ENCODE measurements around the gene RPL4.

The RPL4 gene

GRCh38 chr15:66456211-66456610 is 48.4 kb downstream of the RPL4 start:
- Histone ChIP-seq H2BK120ac (ENCODE audit: low read depth, low read length) (no peak overlapping the region), H3K79me1 (ENCODE audit: low read depth, low read length) (no peaks in the 10 kb centered on the region), H3K4me1 (ENCODE audit: control insufficient read depth in 2 of 2, insufficient read depth in 1 of 2, low read depth in 1 of 2, low read length in 2 of 2) (no peaks in the 10 kb centered on the region), H3K4me2 (ENCODE audit: insufficient read depth, low read length, poor library complexity, severe bottlenecking) (no peak overlapping the region), H3K4ac (ENCODE audit: low read length) (no peak overlapping the region), H3K23ac (ENCODE audit: low read depth, low read length, poor library complexity) (no peak overlapping the region), H4K91ac (ENCODE audit: low read depth, low read length, poor library complexity) (no peak overlapping the region), H3K18ac (ENCODE audit: low read length) (no peak overlapping the region), H2BK12ac (ENCODE audit: low read length) (no peak overlapping the region), H3K9me3 (replicated peaks in 1 of 2; ENCODE audit: control insufficient read depth in 2 of 2, insufficient read depth in 1 of 2, low read depth in 1 of 2, low read length in 2 of 2) (no peaks in the 10 kb centered on the region), H4K8ac (ENCODE audit: low read depth, low read length) (no peak overlapping the region), H3K27me3 (ENCODE audit: control insufficient read depth in 3 of 3, insufficient read depth in 3 of 3, low read depth in 1 of 3, low read length in 3 of 3) (no peaks in the 10 kb centered on the region), H3K36me3 (replicated peaks in 1 of 2; ENCODE audit: control insufficient read depth in 2 of 2, insufficient read depth in 2 of 2, low read length in 2 of 2) (peaks cover 2 to 26% of the 10 kb centered on the region in 2 donors), H3K4me3 (ENCODE audit: low read length in 2 of 2) (no peak overlapping the region), H3K9ac (ENCODE audit: low read depth, low read length, poor library complexity) (no peak overlapping the region), H2AK5ac (ENCODE audit: low read depth, low read length) (no peak overlapping the region), H2BK15ac (ENCODE audit: low read length) (no peak overlapping the region), H2AFZ (ENCODE audit: low read length) (no peak overlapping the region), H2BK5ac (ENCODE audit: low read length) (no peak overlapping the region), H3K14ac (ENCODE audit: low read length) (no peak overlapping the region), H3K27ac (replicated peaks; ENCODE audit: low read length) (no peak overlapping the region)
- WGBS, 2 donors (ENCODE audit: extremely low coverage in 2 of 2, insufficient read length in 2 of 2, insufficient replicate concordance in 1 of 2), result no CpG with 5 or more reads among the region's 3 CpGs
- no peak for DNase-seq (ENCODE audit: low spot score)

- no peak for DNase-seq (ENCODE audit: low spot score)
- Histone ChIP-seq H3K36me3 (replicated peaks in 1 of 2; ENCODE audit: control insufficient read depth in 2 of 2, insufficient read depth in 2 of 2, low read length in 2 of 2) (peaks cover 2 to 29% of the 10 kb centered on the region in 2 donors), H3K23ac (ENCODE audit: low read depth, low read length, poor library complexity) (no peak overlapping the region), H4K8ac (ENCODE audit: low read depth, low read length) (no peak overlapping the region), H2AFZ (ENCODE audit: low read length) (no peak overlapping the region), H3K4me2 (ENCODE audit: insufficient read depth, low read length, poor library complexity, severe bottlenecking) (no peak overlapping the region), H2BK12ac (ENCODE audit: low read length) (no peak overlapping the region), H3K9ac (ENCODE audit: low read depth, low read length, poor library complexity) (no peak overlapping the region), H4K91ac (ENCODE audit: low read depth, low read length, poor library complexity) (no peak overlapping the region), H3K4ac (ENCODE audit: low read length) (no peak overlapping the region), H3K4me1 (ENCODE audit: control insufficient read depth in 2 of 2, insufficient read depth in 1 of 2, low read depth in 1 of 2, low read length in 2 of 2) (no peaks in the 10 kb centered on the region), H2BK120ac (ENCODE audit: low read depth, low read length) (no peak overlapping the region), H3K4me3 (ENCODE audit: low read length in 2 of 2) (no peak overlapping the region), H2BK15ac (ENCODE audit: low read length) (no peak overlapping the region), H3K14ac (ENCODE audit: low read length) (no peak overlapping the region), H3K27ac (replicated peaks; ENCODE audit: low read length) (no peak overlapping the region), H2BK5ac (ENCODE audit: low read length) (no peak overlapping the region), H3K18ac (ENCODE audit: low read length) (no peak overlapping the region), H3K79me1 (ENCODE audit: low read depth, low read length) (no peaks in the 10 kb centered on the region), H3K27me3 (ENCODE audit: control insufficient read depth in 3 of 3, insufficient read depth in 3 of 3, low read depth in 1 of 3, low read length in 3 of 3) (no peaks in the 10 kb centered on the region), H3K9me3 (replicated peaks in 1 of 2; ENCODE audit: control insufficient read depth in 2 of 2, insufficient read depth in 1 of 2, low read depth in 1 of 2, low read length in 2 of 2) (no peaks in the 10 kb centered on the region), H2AK5ac (ENCODE audit: low read depth, low read length) (no peak overlapping the region)
- WGBS, 2 donors (ENCODE audit: extremely low coverage in 2 of 2, insufficient read length in 2 of 2, insufficient replicate concordance in 1 of 2), result no CpG with 5 or more reads among the region's 2 CpGs
Observed at GRCh38 chr15:66454143-66454542, 50.5 kb downstream of the RPL4 start.

GRCh38 chr15:66452971-66453580 is 51.6 kb downstream of the RPL4 start:
- no peaks in the 10 kb centered on the region for H3K4me1 ChIP-seq (ENCODE audit: control insufficient read depth in 2 of 2, insufficient read depth in 1 of 2, low read depth in 1 of 2, low read length in 2 of 2)
- H3K14ac ChIP-seq (ENCODE audit: low read length), result no peak overlapping the region
- no peak overlapping the region for H2BK5ac ChIP-seq (ENCODE audit: low read length)
- H3K4me3 ChIP-seq (ENCODE audit: low read length in 2 of 2), result no peak overlapping the region
- no peak overlapping the region for H2BK15ac ChIP-seq (ENCODE audit: low read length)
- no peak overlapping the region for H3K4ac ChIP-seq (ENCODE audit: low read length)
- H3K9ac ChIP-seq (ENCODE audit: low read depth, low read length, poor library complexity), result no peak overlapping the region
- no peak overlapping the region for H4K8ac ChIP-seq (ENCODE audit: low read depth, low read length)
- H3K23ac ChIP-seq (ENCODE audit: low read depth, low read length, poor library complexity), result no peak overlapping the region
- no peak overlapping the region for H2BK12ac ChIP-seq (ENCODE audit: low read length)
- H4K91ac ChIP-seq (ENCODE audit: low read depth, low read length, poor library complexity), result no peak overlapping the region
- no peak overlapping the region for H3K4me2 ChIP-seq (ENCODE audit: insufficient read depth, low read length, poor library complexity, severe bottlenecking)
- H3K18ac ChIP-seq (ENCODE audit: low read length), result no peak overlapping the region
- H2BK120ac ChIP-seq (ENCODE audit: low read depth, low read length), result no peak overlapping the region
- peaks cover 2 to 31% of the 10 kb centered on the region in 2 donors for H3K36me3 ChIP-seq (replicated peaks in 1 of 2; ENCODE audit: control insufficient read depth in 2 of 2, insufficient read depth in 2 of 2, low read length in 2 of 2)
- H3K9me3 ChIP-seq (replicated peaks in 1 of 2; ENCODE audit: control insufficient read depth in 2 of 2, insufficient read depth in 1 of 2, low read depth in 1 of 2, low read length in 2 of 2), result peaks cover 0 to 3% of the 10 kb centered on the region in 2 donors
- DNase-seq (ENCODE audit: low spot score), result no peak
- no CpG with 5 or more reads among the region's 1 CpG for WGBS, 2 donors (ENCODE audit: extremely low coverage in 2 of 2, insufficient read length in 2 of 2, insufficient replicate concordance in 1 of 2)
- no peaks in the 10 kb centered on the region for H3K27me3 ChIP-seq (ENCODE audit: control insufficient read depth in 3 of 3, insufficient read depth in 3 of 3, low read depth in 1 of 3, low read length in 3 of 3)
- H3K27ac ChIP-seq (replicated peaks; ENCODE audit: low read length), result no peak overlapping the region
- H3K79me1 ChIP-seq (ENCODE audit: low read depth, low read length), result no peaks in the 10 kb centered on the region
- no peak overlapping the region for H2AFZ ChIP-seq (ENCODE audit: low read length)
- H2AK5ac ChIP-seq (ENCODE audit: low read depth, low read length), result no peak overlapping the region

- no peak overlapping the region for H2BK15ac ChIP-seq (ENCODE audit: low read length)
- no peak overlapping the region for H3K23ac ChIP-seq (ENCODE audit: low read depth, low read length, poor library complexity)
- H2AFZ ChIP-seq (ENCODE audit: low read length), result no peak overlapping the region
- H3K27me3 ChIP-seq (ENCODE audit: control insufficient read depth in 3 of 3, insufficient read depth in 3 of 3, low read depth in 1 of 3, low read length in 3 of 3), result no peaks in the 10 kb centered on the region
- no peak overlapping the region for H3K14ac ChIP-seq (ENCODE audit: low read length)
- WGBS, 2 donors (ENCODE audit: extremely low coverage in 2 of 2, insufficient read length in 2 of 2, insufficient replicate concordance in 1 of 2), result no CpG with 5 or more reads among the region's 4 CpGs
- H3K79me1 ChIP-seq (ENCODE audit: low read depth, low read length), result no peaks in the 10 kb centered on the region
- H2BK120ac ChIP-seq (ENCODE audit: low read depth, low read length), result no peak overlapping the region
- H2BK12ac ChIP-seq (ENCODE audit: low read length), result no peak overlapping the region
- no peak overlapping the region for H4K91ac ChIP-seq (ENCODE audit: low read depth, low read length, poor library complexity)
- H3K18ac ChIP-seq (ENCODE audit: low read length), result no peak overlapping the region
- H3K36me3 ChIP-seq (replicated peaks in 1 of 2; ENCODE audit: control insufficient read depth in 2 of 2, insufficient read depth in 2 of 2, low read length in 2 of 2), result peaks cover 2 to 33% of the 10 kb centered on the region in 2 donors
- H3K9ac ChIP-seq (ENCODE audit: low read depth, low read length, poor library complexity), result no peak overlapping the region
- no peak overlapping the region for H4K8ac ChIP-seq (ENCODE audit: low read depth, low read length)
- no peaks in the 10 kb centered on the region for H3K4me1 ChIP-seq (ENCODE audit: control insufficient read depth in 2 of 2, insufficient read depth in 1 of 2, low read depth in 1 of 2, low read length in 2 of 2)
- H2AK5ac ChIP-seq (ENCODE audit: low read depth, low read length), result no peak overlapping the region
- H3K27ac ChIP-seq (replicated peaks; ENCODE audit: low read length), result no peak overlapping the region
- no peak for DNase-seq (ENCODE audit: low spot score)
- H3K4me3 ChIP-seq (ENCODE audit: low read length in 2 of 2), result no peak overlapping the region
- H3K4ac ChIP-seq (ENCODE audit: low read length), result no peak overlapping the region
- no peak overlapping the region for H2BK5ac ChIP-seq (ENCODE audit: low read length)
- peaks cover 0 to 3% of the 10 kb centered on the region in 2 donors for H3K9me3 ChIP-seq (replicated peaks in 1 of 2; ENCODE audit: control insufficient read depth in 2 of 2, insufficient read depth in 1 of 2, low read depth in 1 of 2, low read length in 2 of 2)
- no peak overlapping the region for H3K4me2 ChIP-seq (ENCODE audit: insufficient read depth, low read length, poor library complexity, severe bottlenecking)
Observed at GRCh38 chr15:66452420-66452819, 52.2 kb downstream of the RPL4 start.

Data from neuronal stem cell (in vitro differentiated cells).